ENCODE results near the gene DOC2A.

- TF ChIP-seq CBX5 (IDR thresholded peaks at IDR 0.05; ENCODE audit: low read depth), result no peak
- TF ChIP-seq STAT1 (conservative IDR thresholded peaks at IDR 0.05), result no peak
- no peak for TF ChIP-seq CTCF (IDR thresholded peaks at IDR 0.05 in 2 of 3, conservative IDR thresholded peaks at IDR 0.05 in 1 of 3; ENCODE audit: control insufficient read depth in 2 of 3, extremely low read depth in 1 of 3, insufficient read depth in 1 of 3, low read depth in 3 of 3, low read length in 3 of 3)
- no peak for TF ChIP-seq TBL1XR1 (IDR thresholded peaks at IDR 0.05; ENCODE audit: low read depth, low read length)
- no peak for TF ChIP-seq ZNF24 (IDR thresholded peaks at IDR 0.05)
- no peak for TF ChIP-seq MEF2A (IDR thresholded peaks at IDR 0.05; ENCODE audit: insufficient read depth, low read depth, low read length)
These were observed 6.0 kb downstream of the DOC2A start for GRCh38 chr16:30004811-30005242.

Measured in GM12878 (cell line).